ENCODE measurements around the gene DHRS3.

DHRS3 gene

DNA sequence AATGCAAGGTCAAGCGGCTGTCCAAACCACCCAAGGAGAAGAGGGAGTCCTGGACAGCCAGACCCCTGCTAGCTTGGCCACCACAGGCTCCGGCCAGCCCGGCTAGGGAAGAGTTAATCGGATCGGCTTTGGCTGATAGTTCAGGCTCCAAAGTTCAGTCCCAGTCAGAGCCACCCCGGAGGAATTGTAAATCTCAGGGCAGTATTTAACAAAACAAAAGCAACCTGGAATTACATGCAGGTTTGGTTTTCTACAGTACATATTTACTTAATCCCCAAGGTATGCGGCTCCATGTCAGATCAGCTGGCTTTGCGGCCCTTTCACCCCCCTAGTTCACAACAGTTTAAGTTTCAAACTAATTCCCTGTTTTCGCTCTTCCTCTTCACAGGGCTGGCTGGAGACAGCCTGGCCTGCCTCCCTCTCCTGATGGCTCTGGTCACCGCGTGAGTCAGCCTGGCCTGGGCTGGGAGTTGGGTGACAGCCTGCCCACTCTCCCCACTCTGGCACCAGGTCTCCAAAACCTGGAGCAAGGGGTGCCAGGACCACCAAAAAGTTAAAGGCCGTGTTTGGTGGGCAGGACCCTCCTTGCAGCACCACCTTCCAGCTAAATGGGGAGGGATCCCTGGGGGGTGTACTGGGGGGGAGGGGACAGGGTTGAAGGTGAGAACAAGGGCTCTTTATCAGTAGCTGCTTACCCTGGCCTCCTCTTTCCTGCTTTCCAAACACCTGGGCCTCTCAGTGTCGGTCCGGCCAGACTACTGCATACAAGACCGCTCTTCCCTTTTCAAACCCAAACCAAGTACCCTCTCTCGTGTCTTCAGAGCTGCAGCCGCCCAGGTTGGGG lies 1.9 kb downstream of the DHRS3 start:
- DNase-seq (ENCODE audit: low spot score), result no peak

DNA sequence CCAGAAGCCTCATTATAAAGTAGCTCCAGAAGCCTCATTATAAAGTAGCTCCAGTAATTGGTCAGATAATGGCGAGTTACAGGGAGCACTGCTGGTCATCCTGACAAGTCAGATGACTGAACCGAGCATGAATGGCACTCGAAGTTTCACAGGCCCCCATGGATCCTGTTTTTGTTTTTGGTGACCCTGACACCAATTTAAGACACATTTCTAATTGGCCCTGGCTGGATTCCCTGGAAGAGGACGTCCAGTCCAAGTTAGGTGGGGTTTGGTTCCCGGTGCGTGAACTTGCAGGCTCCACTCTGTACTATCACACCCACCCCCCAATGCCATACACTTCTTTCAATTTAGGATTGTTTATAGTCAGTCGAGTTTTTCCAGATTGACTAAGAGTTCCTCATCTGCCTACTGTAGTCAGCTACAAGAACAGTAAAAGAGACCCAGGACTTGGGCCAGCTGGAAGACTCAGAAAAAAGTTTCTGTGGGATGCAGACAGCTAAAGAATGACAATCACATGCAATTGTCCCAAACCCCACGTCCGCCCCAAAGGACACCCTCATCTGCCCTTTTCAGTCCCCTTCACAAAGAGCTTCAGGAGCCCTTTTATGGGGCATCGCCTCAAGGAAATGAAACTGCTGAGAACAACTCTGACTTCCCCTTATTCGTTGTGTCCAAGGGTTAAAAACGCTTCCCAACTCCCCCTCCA lies 2.7 kb downstream of the DHRS3 start:
- no peak for DNase-seq (ENCODE audit: low spot score)

DNA sequence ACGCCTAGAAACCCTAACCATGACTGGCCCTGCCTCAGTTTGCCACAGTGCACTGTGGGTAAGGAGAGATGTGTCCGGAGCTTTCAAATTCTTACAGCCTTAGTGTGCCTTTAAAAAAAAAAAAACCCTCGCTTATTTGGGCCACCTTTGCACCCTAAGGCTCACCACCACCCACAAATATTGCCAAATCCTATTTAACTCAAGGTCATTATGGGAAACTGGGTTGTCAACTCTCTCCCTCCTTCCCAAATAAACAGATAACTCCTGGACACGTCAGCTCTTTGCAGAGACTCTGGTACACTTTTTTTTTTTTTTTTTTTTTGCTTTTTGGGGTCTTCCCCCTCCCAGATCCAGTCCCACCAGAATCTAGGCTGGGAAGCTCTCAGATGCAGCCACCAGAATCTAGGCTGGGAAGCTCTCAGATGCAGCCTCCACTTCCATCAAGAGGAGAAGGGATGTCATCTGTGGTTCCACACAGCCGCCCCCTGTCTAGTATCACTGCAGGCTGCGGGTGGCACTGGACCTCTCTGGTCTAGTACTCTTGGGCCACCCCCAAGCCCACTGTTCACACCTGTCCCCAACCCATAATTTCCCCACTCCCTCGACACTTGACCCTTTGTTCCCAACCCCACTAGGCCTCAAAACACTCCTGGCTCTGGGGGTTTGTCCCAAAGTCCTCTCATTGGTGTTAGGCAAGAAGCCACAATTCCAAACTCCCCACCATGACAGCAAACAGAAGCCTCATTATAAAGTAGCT lies 3.4 kb downstream of the DHRS3 start:
- no peak for DNase-seq (ENCODE audit: low spot score)

DNA sequence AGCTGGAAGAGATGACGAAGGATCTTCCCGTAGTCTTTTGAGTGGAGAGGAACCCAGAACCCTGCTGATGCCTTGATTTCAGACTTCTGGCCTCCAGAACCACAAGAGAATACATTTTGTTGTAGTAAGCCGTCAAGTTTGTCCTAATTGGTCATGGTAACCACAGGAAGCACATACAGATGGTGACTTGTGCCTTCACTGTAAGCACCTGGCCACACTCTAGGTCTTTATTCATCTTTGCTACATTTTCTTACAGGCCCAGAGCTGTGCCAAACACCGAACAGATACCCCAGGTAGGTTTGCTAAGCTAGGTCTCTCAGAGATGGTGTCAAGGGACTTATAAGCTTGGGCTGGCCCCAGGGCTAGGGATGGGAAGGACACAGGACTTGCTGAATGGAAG lies 4.8 kb downstream of the DHRS3 start:
- DNase-seq (ENCODE audit: low spot score), result no peak

DNA sequence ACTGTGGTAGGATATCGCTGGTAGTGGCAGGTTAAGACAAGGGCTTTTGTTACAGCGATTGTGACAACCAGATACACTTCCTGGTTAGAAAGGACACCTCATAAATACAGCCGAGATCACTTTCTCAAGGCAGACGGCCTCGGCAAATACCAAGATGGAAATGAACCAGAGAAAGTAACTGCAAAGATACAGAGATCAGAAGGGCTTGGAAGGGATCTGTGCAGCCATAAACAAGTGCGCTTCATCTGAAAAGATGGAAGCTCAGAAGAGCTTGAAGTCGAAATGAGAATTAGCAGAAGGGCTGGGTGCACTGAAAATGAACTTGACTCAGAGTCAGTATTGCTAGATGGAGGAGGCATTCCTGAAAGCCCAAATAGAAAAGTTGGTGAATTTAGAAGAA lies 7.1 kb downstream of the DHRS3 start:
- no peak for DNase-seq (ENCODE audit: low spot score)

DNA sequence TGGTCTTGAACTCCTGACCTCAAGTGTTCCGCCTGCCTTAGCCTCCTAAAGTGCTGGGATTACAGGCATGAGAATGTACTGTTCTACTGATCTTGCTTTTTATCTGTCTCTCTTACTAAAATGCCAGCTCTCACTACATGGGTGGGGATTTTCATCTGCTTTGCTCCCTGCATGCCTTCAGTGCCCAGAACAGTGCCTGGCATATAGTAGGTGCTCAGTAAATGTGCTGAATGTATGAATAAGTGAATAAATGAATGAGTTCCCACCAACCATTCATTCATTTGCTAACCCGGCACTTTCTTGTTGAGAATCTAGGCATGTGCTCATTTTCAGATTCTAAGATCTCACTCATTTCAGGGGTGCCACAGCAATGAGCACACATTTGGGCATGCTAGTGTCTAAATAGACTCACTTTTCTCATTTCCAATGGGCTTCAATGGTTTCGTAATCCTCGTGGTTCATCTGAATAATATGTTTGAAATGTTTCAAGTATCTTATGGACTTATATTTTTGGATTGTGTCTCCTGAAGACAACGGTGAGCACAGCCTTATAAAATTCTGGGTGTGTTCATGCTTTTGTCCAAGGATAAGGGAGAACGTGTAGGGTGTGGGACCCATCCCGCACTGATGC lies 7.6 kb downstream of the DHRS3 start:
- DNase-seq (ENCODE audit: low spot score), result no peak

DNA sequence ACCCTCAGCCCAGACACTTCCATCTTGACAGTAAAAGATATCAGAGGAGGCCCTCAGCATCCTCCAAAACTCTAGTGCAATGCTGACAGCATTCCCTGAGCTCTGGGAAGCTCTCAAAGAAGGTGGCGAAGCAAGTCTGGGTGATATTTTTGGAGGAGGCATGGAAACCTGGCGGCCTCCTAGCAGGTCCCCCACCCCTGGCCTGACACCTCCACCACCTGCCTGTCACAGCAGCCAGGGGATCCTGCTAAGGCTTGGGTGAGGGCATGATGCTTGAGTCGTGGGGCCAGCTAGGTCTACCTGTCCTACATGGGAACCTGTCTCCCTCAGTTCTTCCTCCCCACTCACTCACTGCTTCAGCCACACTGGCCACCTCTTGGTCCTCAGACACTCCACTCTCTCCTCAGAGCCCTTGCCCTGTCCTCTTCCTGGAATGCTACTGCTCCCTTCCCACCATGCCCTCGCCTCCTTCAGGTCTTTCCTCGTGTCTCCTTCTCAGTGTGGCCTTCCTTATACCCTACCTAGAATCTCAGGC lies 8.5 kb downstream of the DHRS3 start:
- DNase-seq (ENCODE audit: low spot score), result no peak

DNA sequence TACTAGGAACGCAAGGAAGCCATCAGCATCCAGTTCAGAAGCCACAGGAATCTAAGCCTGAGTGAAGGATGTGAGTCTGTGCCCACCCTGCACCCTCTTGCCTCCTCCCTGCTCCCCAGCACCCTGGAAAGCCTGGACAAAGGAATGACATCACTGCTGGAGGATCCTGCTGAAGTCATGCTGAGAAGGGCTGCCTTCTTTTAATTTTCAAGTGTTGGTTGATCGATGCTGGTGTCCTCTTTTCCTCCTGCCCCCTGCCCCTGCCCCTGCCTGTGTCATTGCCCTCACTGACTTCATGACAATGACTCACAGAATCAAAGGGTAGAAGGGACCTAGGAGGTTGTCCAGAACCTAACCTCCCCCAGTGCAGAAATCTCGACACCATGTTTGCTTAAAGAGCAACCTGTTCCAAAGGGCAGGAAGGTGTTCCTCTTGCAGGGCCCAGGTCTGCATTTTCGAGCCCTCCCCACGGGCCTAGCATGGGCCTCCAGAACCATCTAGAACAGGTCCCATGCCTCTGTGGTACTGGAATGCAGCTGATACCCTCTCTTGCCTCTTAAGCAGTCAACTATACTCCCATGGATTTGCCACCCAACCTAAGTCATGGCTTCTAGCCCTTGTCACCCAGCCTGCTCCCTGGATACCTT lies 9.6 kb downstream of the DHRS3 start:
- DNase-seq (ENCODE audit: low spot score), result no peak

DNA sequence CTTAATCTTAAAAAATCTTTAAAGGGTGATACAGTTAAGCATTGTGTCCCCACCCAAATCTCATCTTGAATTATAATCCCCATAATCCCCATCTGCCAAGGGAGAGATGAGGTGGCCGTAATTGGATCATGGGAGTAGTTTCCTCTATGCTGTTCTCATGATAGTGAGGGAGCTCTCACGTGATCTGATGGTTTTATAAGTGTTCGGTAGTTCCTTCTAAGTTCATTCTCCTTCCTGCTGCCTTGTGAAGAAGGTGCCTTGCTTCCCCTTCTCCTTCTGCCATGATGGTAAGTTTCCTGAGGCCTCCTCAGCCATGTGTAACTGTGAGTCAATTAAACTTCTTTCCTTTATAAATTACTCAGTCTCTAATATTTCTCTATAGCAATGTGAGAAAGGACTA lies 10.7 kb downstream of the DHRS3 start:
- DNase-seq (ENCODE audit: low spot score), result no peak

DNA sequence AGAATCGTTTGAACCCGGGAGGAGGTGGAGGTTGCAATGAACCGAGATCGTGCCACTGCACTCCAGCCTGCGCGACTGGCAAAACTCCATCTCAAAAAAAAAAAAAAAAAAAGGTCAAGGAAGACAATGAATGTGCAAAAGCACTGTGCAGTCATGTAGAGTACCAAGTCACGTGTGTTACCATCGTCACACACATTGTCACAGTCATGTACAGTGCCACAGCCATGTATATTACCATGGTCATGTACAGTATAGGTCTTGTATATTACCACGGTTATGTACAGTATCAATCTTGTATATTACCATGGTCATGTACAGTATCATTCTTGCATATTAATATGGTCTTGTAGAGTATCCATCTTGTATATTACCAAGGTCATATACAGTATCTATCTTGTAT lies 13.0 kb downstream of the DHRS3 start:
- DNase-seq (ENCODE audit: low spot score), result no peak

DNA sequence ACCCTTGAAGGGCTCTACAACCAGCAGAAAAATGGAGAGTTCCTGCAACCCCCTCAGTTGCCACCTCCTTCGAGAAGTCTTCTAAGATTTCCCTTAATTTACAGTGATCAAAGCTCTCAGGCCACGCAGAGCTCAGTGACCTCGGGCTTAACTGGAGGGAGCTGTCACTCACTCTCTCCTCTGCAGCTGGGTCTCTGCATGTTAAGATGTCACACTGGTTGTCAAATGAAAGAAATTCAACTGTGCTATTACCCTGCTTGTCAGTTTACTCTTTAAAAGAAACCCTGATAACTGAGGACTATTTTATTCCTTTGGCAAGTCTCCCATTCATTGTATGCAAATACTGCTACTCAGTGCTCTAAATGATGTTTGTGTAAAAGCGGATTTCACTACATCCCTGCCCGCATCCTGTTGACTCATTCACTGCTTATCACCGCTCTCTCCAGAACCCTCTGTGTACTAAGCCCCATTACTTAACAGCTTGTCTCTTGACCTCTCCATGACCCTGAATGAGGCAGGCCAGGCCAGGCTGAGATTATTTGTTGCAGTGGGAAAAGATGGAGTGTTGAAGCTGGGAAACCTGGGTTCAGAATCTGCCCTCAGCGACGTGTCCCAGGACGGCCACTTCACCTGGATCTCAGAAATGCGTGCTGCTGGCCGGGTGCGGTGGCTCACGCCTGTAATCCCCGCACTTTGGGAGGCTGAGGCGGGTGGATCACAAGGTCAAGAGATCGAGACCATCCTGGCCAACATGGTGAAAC lies 13.7 kb downstream of the DHRS3 start:
- DNase-seq (ENCODE audit: low spot score), result no peak

DNA sequence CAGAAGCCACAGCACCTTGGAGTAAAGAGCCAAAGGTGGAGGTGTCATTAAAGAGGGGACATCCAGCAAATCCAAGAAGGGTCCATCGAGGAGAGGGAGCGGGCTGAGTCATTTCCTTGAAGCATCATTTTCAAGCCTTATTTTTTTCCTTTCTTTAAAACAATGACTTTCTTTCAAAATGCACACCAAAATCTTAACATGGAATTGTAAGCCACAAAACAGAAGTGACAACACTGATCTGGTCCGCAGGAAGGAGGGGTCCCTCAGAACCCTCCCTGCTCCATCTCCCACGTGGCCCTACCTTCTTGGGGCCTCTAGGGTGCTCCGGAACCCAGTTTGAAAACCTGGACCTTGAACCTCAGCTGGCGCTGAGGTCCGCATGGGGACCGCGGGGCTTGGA lies 14.8 kb downstream of the DHRS3 start:
- DNase-seq (ENCODE audit: low spot score), result no peak

DNA sequence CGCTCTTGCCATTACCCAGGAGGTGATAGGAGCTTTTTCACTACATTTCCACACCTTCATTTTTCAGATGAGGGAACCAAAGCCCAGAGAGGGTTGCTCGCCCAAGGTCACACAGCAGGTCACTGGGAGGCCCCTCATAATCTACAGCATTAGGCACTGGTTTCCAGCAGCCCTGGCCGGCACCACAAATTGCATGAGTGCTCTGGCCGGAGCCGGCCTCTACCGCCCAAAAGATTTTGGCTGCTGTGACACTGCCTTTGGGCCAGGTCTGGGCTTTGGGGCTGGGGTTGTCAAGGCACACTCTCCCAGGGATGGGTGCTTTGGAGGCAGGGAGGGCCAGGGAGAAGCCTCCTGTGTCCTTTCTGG lies 15.4 kb downstream of the DHRS3 start:
- DNase-seq (ENCODE audit: low spot score), result no peak

DNA sequence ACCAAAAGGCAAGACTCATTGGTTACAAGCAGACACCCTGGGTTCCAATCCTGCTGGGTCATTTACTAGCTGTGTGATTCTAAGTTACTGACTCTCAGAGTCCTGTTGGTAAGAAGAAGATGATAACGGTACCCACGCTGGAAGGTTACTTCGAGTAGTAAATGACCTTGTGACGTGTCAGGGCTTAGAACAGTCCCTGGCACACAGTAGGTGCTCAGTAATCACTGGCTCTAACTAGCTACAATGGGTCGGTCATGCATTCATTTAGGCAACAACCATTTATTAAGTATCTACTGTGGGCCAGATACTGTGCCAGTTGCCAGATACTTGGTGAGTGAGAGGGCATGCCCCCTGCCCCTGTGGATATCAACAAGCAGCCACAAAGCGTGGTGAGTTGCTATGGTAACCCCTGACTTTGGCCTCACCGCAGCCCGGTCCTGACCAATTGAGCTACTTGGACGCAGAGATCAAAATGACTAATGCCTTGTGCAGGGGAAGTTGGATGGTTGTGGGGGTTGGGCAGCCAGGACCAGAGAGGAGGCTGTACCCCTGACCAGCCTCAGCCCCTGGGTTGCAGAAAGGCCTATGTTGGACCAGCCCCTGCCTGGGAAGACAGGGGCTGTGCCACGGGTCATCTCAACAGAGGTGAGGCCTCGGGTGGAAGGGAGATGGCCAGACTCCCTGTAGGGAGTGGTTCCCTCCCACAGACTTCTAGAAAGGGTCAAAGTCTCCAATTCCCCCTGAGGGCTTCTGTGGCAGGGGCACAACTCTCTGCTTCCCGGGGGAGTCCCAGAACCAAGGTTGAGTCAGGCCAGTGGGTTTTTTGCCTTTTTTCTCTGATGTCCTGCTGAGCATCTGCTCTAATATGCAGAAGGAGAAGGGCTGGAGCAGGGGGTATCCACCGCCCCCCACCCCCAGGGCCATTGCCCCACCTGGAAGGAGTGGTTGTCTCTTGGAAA lies 16.0 kb downstream of the DHRS3 start:
- no peak for DNase-seq (ENCODE audit: low spot score)

DNA sequence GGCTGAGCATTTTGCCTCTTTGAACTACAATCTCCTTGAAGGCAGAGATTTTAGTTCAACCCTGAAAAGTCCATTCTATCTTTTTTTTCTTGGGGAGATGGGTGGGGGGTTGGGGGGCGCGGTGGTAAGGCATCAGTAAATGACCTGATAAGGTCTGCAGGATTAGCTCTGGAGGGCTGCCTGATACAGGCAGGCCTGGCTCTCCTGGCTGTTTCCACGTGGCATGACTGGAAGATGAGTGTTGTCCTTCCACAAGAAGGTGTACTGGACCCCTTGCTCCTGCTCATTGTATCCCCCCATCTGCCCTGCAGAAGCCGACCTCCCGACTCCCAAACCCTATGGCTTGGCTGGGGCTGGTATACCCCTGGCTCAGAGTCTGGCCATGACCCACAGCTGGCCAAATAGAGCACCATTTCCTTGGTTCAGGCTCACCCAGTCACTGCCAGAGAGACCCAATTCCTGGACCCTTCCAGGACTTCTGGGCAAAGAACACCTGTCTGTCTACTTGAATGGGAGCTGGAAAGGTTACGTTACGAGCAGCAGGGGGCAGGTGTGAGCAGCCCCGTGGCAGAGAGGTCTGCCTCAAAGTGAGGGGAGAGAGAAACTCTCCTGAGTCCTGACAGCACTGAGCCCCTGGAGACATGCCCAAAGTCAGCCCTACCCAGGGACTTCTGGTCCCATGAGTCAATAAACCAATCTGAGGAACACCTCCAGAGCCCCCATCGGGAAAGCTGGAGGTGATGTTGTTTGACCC lies 17.0 kb downstream of the DHRS3 start:
- no peak for DNase-seq (ENCODE audit: low spot score)

DNA sequence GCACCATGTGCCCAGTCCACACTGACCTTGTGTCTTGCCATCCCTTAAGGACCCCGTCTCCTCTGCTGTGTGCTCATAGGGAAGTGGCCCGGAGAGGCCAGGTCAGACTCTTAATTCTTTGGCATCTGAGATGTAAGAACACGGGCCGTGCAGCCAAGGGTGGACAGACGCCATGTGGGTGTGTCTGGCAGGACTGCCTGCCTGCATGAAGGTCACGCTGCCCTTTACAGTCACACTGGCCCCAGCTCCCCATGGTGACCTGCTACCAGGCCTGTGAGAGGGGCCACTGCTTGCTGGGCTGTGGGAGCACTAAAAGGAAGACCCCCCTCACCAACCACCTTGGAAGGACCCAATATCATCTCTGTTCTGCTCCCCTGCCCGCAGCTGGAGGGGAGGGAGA lies 17.7 kb downstream of the DHRS3 start:
- no peak for DNase-seq (ENCODE audit: low spot score)

DNA sequence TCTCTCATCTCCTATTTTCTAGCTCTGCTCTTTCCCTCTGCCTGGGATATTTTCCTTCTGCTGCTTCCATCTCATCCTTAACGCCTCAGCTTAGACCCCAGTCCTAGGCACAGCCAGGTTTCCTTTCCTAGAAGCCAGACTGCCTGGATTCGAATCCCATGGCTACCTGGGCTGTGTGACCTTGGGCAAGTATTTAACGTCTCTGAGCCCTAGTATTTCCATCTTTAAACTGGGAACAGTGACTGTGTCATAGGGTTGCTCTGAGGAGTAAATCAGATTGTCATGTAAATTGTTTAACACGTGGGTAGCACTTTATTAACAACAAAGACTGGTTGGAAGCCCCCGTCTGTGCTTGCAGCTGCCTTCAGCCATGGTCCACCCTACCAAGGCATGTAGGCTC lies 18.4 kb downstream of the DHRS3 start:
- no peak for DNase-seq (ENCODE audit: low spot score)

DNA sequence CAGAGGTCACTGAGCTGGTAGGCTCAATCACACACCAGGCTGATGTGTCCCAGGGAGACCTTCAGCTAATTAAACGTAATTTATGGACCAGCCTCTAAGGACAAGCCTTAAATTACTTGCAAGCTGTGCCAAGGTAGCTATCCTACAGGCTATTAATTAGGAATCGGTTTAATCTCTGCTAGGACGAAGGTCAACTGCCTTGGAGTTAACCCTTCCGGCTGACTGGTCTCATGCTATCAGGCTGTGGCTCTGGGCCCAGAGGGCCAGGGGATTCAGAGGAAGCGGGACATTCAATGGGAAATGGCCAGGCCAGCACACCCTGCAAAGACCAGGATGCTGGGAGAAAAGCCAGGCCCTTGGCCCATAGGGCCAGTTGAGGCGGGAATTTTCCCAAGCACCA lies 19.0 kb downstream of the DHRS3 start:
- no peak for DNase-seq (ENCODE audit: low spot score)

DNA sequence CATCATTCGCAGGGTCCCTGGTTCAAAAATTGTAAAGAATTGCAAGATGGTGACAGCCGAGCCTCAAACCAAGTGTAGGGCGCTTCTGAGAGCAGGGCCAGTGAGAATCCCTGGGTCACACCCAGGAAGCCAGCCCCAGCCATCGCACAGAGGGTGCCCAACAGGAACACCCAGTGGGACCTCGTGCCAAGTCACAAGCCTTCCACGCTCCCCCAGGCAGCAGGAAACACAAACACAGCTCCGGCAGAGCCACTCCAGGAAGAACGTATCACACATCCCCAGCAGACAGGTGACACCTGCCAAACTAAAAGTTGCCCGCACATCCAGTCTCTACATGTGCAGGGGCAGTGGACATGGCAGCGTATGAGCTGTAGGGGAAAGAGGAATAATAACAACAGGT lies 20.2 kb downstream of the DHRS3 start:
- DNase-seq (ENCODE audit: low spot score), result no peak

Data from left forelimb (tissue), 1 donor.